Colonic mucosa (tissue), 4 donors: ENCODE results near the gene WNT7A. TPM values are rescaled to one million over a fixed set of nuclear protein-coding genes. Genes with fewer than 3 reads are reported as not detected.

Experiments used
- DNase-seq: peaks from one replicate; pipeline ENCODE4 v3.0.0-alpha.2; 2020
- H3K27ac ChIP-seq: fragments of 200-600 bp; one replicate; pipeline ENCODE4 v1.8.0; 2021
- H3K27me3 ChIP-seq: fragments of 200-600 bp; one replicate; pipeline ENCODE4 v1.8.0; 2021
- H3K36me3 ChIP-seq: fragments of 200-600 bp; one replicate; pipeline ENCODE4 v1.8.0; 2021
- H3K4me1 ChIP-seq: fragments of 200-600 bp; one replicate; pipeline ENCODE4 v1.8.0; 2021; ENCODE audit warnings: mild to moderate bottlenecking
- H3K4me3 ChIP-seq: fragments of 200-600 bp; one replicate; pipeline ENCODE4 v1.8.0; 2021
- H3K9ac ChIP-seq, 2 donors: one replicate each; pipeline ENCODE4 v1.7.0; 2013; ENCODE audit warnings: control low read depth in 2 of 2, low read depth in 2 of 2, low read length in 2 of 2
- H3K9me3 ChIP-seq: fragments of 200-600 bp; one replicate; pipeline ENCODE4 v1.8.0; 2021
- CTCF ChIP-seq: fragments of 200-600 bp; IDR thresholded peaks from one replicate; pipeline ENCODE4 v1.8.0; 2022; ENCODE audit warnings: antibody characterized with exemption, mild to moderate bottlenecking
- intact Hi-C: fragments of 100-400 bp; cut with DNase I; formaldehyde crosslinking; loops from one replicate; pipeline ENCODE4 v1.14.1; 2022
- total RNA-seq, 2 donors: library from RNA; stranded (reverse); fragmentation: NEBNext Ultra II Directional in 1 of 2; extraction: Animal tissue kit (Norgen Biotek cat#: 25700) in 1 of 2; gene quantifications; one replicate each; pipeline ENCODE4 v1.2.1, GENCODE V29; 2021
- donor health status: healthy.
- donor health status: DM: no; HTN: no; CAD: no.
- donor health status: DM: no; HTN: no; CAD: no.

The WNT7A gene
- total RNA-seq, 2 donors from 2014 or later, result not detected

GRCh38 chr3:13856006-13856405, 23.9 kb downstream of the WNT7A start:
- Histone ChIP-seq H3K9ac (no peak overlapping the region), H3K27me3 (no peaks in the 10 kb centered on the region), H3K27ac (no peak overlapping the region), H3K4me1 (no peaks in the 10 kb centered on the region), H3K36me3 (no peaks in the 10 kb centered on the region), H3K4me3 (no peak overlapping the region), H3K9me3 (no peaks in the 10 kb centered on the region)
- TF ChIP-seq CTCF, result no peak
- intact Hi-C loops, result no loop called here
- DNase-seq, result no peak

GRCh38 chr3:13854492-13854891, 25.4 kb downstream of the WNT7A start:
- H3K36me3 ChIP-seq, result no peaks in the 10 kb centered on the region
- TF ChIP-seq CTCF, result no peak
- H3K27ac ChIP-seq, result no peak overlapping the region
- H3K9me3 ChIP-seq, result no peaks in the 10 kb centered on the region
- no peak overlapping the region for H3K9ac ChIP-seq
- intact Hi-C loops, result no loop called here
- no peaks in the 10 kb centered on the region for H3K27me3 ChIP-seq
- no peaks in the 10 kb centered on the region for H3K4me1 ChIP-seq
- H3K4me3 ChIP-seq, result no peak overlapping the region
- no peak for DNase-seq

- Histone ChIP-seq H3K36me3 (no peaks in the 10 kb centered on the region), H3K4me3 (no peak overlapping the region), H3K9ac (no peak overlapping the region), H3K27me3 (no peaks in the 10 kb centered on the region), H3K27ac (no peak overlapping the region), H3K4me1 (no peaks in the 10 kb centered on the region), H3K9me3 (no peaks in the 10 kb centered on the region)
- intact Hi-C loops, result no loop called here
- no peak for TF ChIP-seq CTCF
- no peak for DNase-seq
These were observed 25.9 kb downstream of the WNT7A start for GRCh38 chr3:13853978-13854296.

GRCh38 chr3:13853256-13853977, 26.5 kb downstream of the WNT7A start:
- no peaks in the 10 kb centered on the region for H3K36me3 ChIP-seq
- no peak overlapping the region for H3K4me3 ChIP-seq
- H3K27me3 ChIP-seq, result no peaks in the 10 kb centered on the region
- no peak overlapping the region for H3K9ac ChIP-seq
- TF ChIP-seq CTCF, result no peak
- no peak for DNase-seq
- intact Hi-C loops, result no loop called here
- H3K27ac ChIP-seq, result no peak overlapping the region
- no peaks in the 10 kb centered on the region for H3K4me1 ChIP-seq
- no peaks in the 10 kb centered on the region for H3K9me3 ChIP-seq

- Histone ChIP-seq H3K27me3 (no peaks in the 10 kb centered on the region), H3K4me1 (no peaks in the 10 kb centered on the region), H3K9me3 (no peaks in the 10 kb centered on the region), H3K27ac (no peak overlapping the region), H3K36me3 (no peaks in the 10 kb centered on the region), H3K9ac (no peak overlapping the region), H3K4me3 (no peak overlapping the region)
- DNase-seq, result no peak
- intact Hi-C loops, result no loop called here
- no peak for TF ChIP-seq CTCF
These were observed 27.2 kb downstream of the WNT7A start for GRCh38 chr3:13852638-13853009.
